ENCODE results near the gene ELF4. TPM values are rescaled to one million over a fixed set of nuclear protein-coding genes. Genes with fewer than 3 reads are reported as not detected.

Gene ELF4
- total RNA-seq, 1 experiment from 2014 or later, result 58.7 TPM

- no peak for DNase-seq (ENCODE audit: low read depth)
These were observed 26.5 kb downstream of the ELF4 start for GRCh38 chrX:130083656-130084382.

- no peak for DNase-seq (ENCODE audit: low read depth)
These were observed 27.2 kb downstream of the ELF4 start for GRCh38 chrX:130083107-130083490.

GRCh38 chrX:130082244-130083106 lies 27.8 kb downstream of the ELF4 start:
- DNase-seq (ENCODE audit: low read depth), result no peak

GRCh38 chrX:130081421-130082045 lies 28.8 kb downstream of the ELF4 start:
- no peak for DNase-seq (ENCODE audit: low read depth)

- DNase-seq (ENCODE audit: low read depth), result no peak
These were observed 29.4 kb downstream of the ELF4 start for GRCh38 chrX:130080791-130081367.

- DNase-seq (ENCODE audit: low read depth), result peak; percentile 81
These were observed 30.4 kb downstream of the ELF4 start for GRCh38 chrX:130079824-130080406.

GRCh38 chrX:130075777-130076176 lies 34.5 kb downstream of the ELF4 start:
- DNase-seq (ENCODE audit: low read depth), result no peak

GRCh38 chrX:130072345-130072740 lies 38.0 kb downstream of the ELF4 start:
- no peak for DNase-seq (ENCODE audit: low read depth)

- DNase-seq (ENCODE audit: low read depth), result no peak
These were observed 38.5 kb downstream of the ELF4 start for GRCh38 chrX:130071611-130072344.

- DNase-seq (ENCODE audit: low read depth), result no peak
These were observed 43.2 kb downstream of the ELF4 start for GRCh38 chrX:130066975-130067615.

- peak; percentile 79 for DNase-seq (ENCODE audit: low read depth)
These were observed 49.9 kb downstream of the ELF4 start for GRCh38 chrX:130060122-130061069.

- DNase-seq (ENCODE audit: low read depth), result no peak
These were observed 51.6 kb downstream of the ELF4 start for GRCh38 chrX:130058652-130059051.

GRCh38 chrX:130057209-130057608 lies 53.1 kb downstream of the ELF4 start:
- DNase-seq (ENCODE audit: low read depth), result no peak

- no peak for DNase-seq (ENCODE audit: low read depth)
These were observed 54.4 kb downstream of the ELF4 start for GRCh38 chrX:130055899-130056298.

- no peak for DNase-seq (ENCODE audit: low read depth)
These were observed 55.2 kb downstream of the ELF4 start for GRCh38 chrX:130055103-130055502.

- no peak for DNase-seq (ENCODE audit: low read depth)
These were observed 57.1 kb downstream of the ELF4 start for GRCh38 chrX:130053236-130053635.

GRCh38 chrX:130051176-130051845 lies 59.0 kb downstream of the ELF4 start:
- DNase-seq (ENCODE audit: low read depth), result no peak

GRCh38 chrX:130049821-130050220 lies 60.5 kb downstream of the ELF4 start:
- no peak for DNase-seq (ENCODE audit: low read depth)

GRCh38 chrX:130048686-130049222 lies 61.5 kb downstream of the ELF4 start:
- no peak for DNase-seq (ENCODE audit: low read depth)

Data from M059J (cell line).